Right hindlimb (tissue), 1 donor: ENCODE data around the gene NUP93.

ENCODE experiments used
- DNase-seq: peaks from one replicate; pipeline ENCODE4 v3.0.0-alpha.2; 2018

Gene NUP93

GRCh38 chr16:56824804-56825203, 94.9 kb downstream of the NUP93 start:
- DNase-seq, result no peak

GRCh38 chr16:56825826-56826225, 95.9 kb downstream of the NUP93 start:
- DNase-seq, result no peak

- no peak for DNase-seq
These were observed 98.7 kb downstream of the NUP93 start for GRCh38 chr16:56828647-56829046.

- DNase-seq, result no peak
These were observed 100.7 kb downstream of the NUP93 start for GRCh38 chr16:56830669-56831068.

- no peak for DNase-seq
These were observed 102.8 kb downstream of the NUP93 start for GRCh38 chr16:56832768-56833167.

- no peak for DNase-seq
These were observed 103.5 kb downstream of the NUP93 start for GRCh38 chr16:56833243-56833970.

GRCh38 chr16:56835320-56835719, 105.4 kb downstream of the NUP93 start:
- no peak for DNase-seq

- no peak for DNase-seq
These were observed 106.7 kb downstream of the NUP93 start for GRCh38 chr16:56836410-56837230.

- DNase-seq, result no peak
These were observed 108.9 kb downstream of the NUP93 start for GRCh38 chr16:56838622-56839337.

- no peak for DNase-seq
These were observed 111.3 kb downstream of the NUP93 start for GRCh38 chr16:56841233-56841632.

- DNase-seq, result no peak
These were observed 111.7 kb downstream of the NUP93 start for GRCh38 chr16:56841659-56842058.

GRCh38 chr16:56842133-56842532, 112.2 kb downstream of the NUP93 start:
- DNase-seq, result no peak

- DNase-seq, result no peak
These were observed 114.1 kb downstream of the NUP93 start for GRCh38 chr16:56844056-56844455.

- no peak for DNase-seq
These were observed 117.4 kb downstream of the NUP93 start for GRCh38 chr16:56847173-56847910.

- DNase-seq, result no peak
These were observed 118.4 kb downstream of the NUP93 start for GRCh38 chr16:56848029-56848936.

GRCh38 chr16:56848955-56849689, 119.2 kb downstream of the NUP93 start:
- no peak for DNase-seq

GRCh38 chr16:56849690-56850680, 120.1 kb downstream of the NUP93 start:
- no peak for DNase-seq

GRCh38 chr16:56851671-56852400, 121.9 kb downstream of the NUP93 start:
- peak; percentile 10 for DNase-seq

- no peak for DNase-seq
These were observed 122.4 kb downstream of the NUP93 start for GRCh38 chr16:56852401-56852730.
